ENCODE data around the gene CYB561D1.
"Not testable (repeated sequence)": the region's sequence is repeated elsewhere in the genome, so short reads cannot be mapped to it uniquely, and the experiment has no call there.

Gene CYB561D1, protein sequence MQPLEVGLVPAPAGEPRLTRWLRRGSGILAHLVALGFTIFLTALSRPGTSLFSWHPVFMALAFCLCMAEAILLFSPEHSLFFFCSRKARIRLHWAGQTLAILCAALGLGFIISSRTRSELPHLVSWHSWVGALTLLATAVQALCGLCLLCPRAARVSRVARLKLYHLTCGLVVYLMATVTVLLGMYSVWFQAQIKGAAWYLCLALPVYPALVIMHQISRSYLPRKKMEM

GRCh38 chr1:109493805-109494539 is at the start of gene CYB561D1:
Gene CYB561D1, plus strand, starts transcription at chr1:109494094. Its CDS starts 46 bp downstream, at chr1:109494140.
- DNase-seq, result peak; percentile 21

DNA sequence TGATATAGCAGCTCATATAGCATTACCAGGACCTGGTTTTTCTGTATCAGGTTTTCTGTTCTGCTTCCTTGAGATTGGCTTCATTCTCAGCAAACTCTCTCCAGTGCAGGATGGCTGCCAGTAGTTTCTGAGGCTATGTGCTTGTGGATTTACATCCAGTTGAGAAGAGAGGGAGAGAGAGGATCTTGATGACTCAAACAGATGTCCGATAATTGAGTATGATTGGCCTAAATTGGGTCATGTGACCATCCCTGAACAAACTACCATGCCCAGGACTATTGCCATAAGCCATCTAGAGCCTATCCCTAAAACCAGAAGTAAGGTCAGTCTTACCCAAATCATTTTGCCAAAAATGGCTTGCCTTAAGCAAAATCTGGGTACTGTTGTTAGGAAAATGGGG is 49.5 kb upstream of the CYB561D1 start:
- no peak for DNase-seq

DNA sequence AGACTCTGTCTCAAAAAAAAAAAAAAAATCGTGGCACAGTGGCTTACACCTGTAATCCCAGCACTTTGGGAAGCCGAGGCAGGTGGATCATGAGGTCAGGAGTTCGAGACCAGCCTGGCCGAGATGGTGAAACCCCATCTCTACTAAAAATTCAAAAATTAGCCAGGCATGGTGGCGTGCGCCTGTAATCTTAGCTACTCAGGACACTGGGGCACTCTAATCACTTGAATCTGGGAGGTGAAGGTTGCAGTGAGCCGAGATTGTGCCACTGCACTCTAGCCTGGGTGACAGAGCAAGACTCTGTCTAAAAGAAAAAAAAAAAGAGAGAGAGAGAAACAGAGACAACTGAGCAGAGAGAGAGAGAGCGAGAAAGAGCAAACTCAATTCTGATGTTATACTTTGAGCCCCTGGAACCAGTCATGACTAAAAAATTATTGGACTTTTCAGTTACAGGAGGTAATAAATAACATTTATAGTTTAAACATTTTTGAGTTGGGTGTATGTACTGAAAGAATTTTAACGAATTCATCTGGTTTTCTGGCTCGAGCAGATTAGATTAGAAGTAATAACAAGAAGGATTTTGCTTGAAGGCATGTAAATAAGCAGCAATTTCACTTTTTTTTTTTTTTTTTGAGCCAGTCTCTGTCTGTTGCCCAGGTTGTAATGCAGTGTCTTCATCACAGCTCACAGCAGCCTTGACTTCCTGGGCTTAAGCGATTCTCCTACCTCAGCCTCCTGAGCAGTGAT is 47.8 kb upstream of the CYB561D1 start:
- DNase-seq, result not testable (repeated sequence)

DNA sequence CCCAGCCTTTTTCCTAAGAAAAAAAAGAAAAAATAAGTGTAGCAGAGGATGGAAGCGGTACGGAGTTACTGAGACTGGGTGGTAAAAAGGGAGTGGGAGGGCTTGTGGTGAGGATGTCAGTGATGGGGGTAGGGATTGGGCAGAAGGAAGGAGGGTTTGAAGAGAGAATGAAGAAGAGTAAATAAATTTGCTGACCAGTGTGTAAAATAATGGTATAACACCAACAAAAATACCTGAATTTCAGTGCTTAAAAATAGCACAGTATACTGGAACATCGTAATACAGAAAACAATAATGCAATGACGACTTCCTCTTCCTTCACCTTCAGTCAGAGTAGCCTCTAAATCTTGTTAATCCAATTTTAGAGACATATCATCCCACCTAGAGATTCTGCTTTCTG is 46.4 kb upstream of the CYB561D1 start:
- no peak for DNase-seq

DNA sequence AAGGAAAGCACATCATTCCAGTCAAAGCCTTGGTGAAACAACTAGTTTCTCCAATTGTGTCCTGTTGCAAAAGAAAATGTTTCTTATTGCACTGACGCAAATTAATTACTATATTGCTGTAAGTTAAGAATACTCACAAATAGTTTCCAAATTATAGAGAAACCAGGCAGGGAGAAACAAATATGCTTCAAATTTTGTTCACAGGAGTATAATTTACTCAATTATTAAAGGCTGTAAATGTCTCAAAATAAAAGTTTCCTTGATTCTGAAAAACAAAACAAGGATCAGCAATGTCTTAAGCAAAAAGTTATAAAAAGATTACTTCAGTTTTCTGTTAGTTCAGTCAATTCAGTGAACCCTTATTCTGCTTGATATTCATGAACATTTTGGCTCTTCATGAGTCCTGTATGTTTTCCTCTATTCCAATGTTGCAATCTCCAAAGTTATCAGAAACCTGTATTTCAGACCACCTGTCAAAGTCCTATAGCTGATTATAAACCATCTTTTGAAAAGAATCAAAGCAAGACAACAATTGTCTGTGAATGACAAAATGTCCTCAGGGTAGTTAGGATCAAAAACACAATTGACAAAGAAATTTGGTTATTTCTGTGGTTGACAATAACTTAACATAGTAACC is 39.3 kb upstream of the CYB561D1 start:
- no peak for DNase-seq

- DNase-seq, result no peak
Observed at GRCh38 chr1:109457819-109458218, 36.1 kb upstream of the CYB561D1 start.

- no peak for DNase-seq
Observed at GRCh38 chr1:109466125-109466451, 27.8 kb upstream of the CYB561D1 start.

DNA sequence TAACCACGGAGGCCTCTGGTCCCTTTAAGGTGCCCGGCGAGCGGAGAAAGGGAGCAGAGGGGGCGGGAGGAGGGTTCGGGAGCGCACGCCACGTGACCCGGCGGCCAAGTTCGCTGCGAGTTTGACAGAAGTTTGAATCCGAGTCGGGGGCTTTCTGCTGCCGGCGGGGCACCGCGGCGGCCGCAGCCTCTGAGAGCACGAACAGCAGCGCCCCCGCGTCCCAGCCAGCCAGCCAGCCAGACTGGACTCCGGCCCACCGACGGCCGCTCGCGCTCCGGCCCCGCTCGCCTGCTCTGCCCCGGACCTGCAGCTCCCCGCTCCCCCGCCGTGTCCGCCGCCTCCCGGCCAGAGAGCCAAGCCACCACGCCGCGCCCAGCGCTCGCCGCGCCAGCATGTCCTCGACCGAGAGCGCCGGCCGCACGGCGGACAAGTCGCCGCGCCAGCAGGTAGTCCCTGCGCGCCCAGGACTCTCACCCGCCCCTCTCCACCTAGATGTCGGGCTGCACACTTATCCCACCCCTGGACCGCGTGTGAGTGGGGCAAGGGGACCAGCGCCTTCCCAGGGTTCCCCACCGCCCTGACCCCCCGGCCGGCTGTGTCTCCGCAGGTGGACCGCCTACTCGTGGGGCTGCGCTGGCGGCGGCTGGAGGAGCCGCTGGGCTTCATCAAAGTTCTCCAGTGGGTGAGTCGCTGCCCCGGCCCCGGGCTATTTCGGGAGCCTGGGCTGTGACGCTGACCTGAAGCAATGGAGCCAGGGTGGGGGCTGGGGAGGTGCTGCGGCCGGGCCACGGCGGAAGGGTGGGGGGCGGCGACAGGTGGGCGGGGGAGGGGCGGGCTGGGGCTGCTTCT is 27.2 kb upstream of the CYB561D1 start, which contains the start of gene SYPL2:
Gene SYPL2 (plus strand): TSS at position 95 of the 849 bp plus-strand sequence. CDS start 298 bp downstream, at position 393.
- DNase-seq, result no peak

DNA sequence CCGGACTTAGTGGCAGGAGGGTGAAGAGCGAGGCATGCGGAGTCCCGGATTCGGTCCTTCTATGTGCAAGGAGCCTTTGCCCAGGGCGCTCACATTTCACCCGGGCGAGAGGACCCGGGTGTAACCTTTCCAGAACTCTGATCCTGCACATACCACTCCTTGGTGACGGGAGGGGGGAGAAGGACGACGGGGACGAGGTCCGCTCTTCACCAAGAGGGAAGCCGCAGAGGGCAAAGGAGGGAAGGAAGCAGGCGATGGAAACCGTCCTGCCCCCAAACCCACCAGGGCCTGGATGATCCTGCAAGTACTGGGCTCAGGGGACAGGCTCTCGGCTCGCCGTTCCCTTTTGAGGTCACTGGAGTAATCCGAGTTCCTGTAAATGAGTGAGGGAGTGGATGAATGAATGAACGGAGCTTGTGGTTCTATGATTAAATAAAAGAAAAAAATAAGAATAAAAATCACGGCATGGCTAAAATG is 26.6 kb upstream of the CYB561D1 start:
- DNase-seq, result no peak

GRCh38 chr1:109468061-109468460 is 25.8 kb upstream of the CYB561D1 start:
- no peak for DNase-seq

- no peak for DNase-seq
Observed at GRCh38 chr1:109468903-109469302, 25.0 kb upstream of the CYB561D1 start.

GRCh38 chr1:109470245-109470644 is 23.6 kb upstream of the CYB561D1 start:
- no peak for DNase-seq

- no peak for DNase-seq
Observed at GRCh38 chr1:109472779-109473178, 21.1 kb upstream of the CYB561D1 start.

DNA sequence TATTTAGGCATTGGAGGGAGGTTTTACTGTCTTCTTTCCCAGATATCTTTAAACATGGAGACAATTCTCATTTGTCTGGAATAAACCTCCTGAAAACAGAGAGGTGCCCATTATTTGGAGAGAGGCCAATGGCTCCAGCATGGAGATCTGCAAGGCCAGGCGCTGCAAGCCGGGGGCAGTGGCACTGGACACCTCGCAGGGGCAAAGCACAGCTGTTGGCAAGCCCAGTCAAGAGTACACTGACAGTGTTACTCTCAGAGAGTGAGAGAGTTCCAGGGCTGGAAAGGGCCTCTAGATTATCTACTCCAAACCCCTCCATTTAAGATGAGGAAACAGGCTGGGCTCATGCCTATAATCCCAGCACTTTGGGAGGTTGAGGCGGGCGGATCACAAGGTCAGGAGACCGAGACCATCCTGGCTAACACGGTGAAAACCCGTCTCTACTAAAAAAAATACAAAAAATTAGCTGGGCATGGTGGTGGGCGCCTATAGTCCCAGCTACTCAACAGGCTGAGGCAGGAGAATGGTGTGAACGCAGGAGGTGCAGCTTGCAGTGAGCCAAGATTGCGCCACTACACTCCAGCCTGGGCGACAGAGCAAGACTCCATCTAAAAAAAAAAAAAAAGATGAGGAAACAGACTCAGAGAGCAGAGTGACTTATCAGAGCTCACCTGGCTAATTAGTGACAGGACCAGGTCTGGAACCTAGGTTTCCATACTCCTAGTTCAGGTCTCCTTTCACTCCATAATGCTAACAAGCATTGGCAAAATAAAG is 20.4 kb upstream of the CYB561D1 start:
- DNase-seq, result not testable (repeated sequence)

DNA sequence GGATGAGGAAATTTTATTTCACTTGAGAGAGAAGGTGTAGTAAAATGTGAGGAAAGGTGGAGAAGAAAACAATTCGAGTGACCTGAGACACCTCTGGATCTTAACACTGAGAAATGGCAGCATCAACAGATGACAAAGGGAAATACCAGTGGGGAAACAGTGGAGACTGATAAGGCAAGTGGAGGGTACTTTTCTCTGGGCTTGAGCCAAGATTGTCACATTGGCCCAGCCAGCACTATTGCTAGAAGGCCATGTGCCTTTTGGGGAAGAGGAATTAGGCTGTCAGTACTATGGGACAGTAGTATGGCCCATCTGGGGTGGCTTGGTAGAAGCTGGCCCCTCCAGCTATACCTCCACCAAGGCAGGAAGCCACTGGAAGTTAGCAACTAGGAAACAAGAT is 19.2 kb upstream of the CYB561D1 start:
- DNase-seq, result no peak

DNA sequence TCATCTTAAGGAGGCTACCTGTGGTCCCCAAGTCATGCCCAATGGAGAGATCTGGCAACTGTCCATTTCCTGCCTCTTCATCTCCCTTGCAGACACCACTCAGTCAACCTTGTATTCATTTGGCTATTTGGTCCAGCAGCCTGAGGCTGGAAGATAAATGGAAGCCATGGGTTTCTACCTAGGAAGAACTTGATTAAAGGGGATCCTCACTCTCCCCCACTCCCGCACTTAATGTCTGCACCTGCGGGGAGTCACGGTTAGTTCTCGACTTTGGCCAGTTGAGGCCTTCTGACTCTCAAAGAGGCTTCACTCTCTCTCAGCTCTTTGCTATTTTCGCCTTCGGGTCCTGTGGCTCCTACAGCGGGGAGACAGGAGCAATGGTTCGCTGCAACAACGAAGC is 18.6 kb upstream of the CYB561D1 start:
- DNase-seq, result no peak

GRCh38 chr1:109476825-109477224 is 17.1 kb upstream of the CYB561D1 start:
- DNase-seq, result no peak

GRCh38 chr1:109477821-109478220 is 16.1 kb upstream of the CYB561D1 start:
- DNase-seq, result no peak

DNA sequence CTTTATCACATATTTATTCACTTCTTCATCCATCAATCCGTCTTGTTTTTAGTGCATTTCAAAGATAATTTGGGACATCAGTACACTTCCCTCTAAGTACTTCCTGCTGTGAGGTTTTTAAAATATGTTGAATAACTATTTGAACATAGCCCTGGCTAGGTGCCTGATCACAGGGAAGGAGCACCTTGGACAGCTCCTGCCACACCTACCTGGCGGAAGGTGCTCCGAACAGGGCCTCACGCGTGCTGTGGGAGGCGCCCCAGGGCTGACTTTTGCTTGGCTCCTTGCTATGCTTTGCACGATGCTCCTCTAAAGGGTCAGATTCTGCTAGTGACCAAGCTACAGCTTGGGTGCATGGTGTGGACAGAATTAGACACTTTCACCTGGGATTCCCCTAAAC is 15.1 kb upstream of the CYB561D1 start:
- DNase-seq, result no peak

GRCh38 chr1:109479311-109479710 is 14.6 kb upstream of the CYB561D1 start:
- DNase-seq, result no peak

DNA sequence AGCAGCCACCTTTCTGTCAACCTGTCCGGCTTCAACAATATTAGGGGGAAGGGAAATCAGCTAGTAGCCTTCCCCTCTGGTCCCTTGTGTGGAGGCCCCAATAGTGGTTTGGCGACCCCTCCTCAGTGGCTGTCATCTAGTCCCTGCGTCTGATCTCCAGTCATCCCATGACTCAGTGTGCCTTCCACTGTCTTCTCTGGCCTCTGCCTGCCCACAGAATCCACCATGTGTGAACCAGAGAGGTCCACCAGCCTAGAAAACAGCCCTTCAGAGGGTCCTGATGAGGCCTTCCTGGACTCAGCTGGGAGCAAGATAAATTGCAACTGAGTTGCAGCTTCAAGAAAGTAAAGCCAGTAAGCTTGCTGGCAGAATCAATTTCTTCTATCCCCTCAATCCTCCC is 14.0 kb upstream of the CYB561D1 start:
- DNase-seq, result no peak

DNA sequence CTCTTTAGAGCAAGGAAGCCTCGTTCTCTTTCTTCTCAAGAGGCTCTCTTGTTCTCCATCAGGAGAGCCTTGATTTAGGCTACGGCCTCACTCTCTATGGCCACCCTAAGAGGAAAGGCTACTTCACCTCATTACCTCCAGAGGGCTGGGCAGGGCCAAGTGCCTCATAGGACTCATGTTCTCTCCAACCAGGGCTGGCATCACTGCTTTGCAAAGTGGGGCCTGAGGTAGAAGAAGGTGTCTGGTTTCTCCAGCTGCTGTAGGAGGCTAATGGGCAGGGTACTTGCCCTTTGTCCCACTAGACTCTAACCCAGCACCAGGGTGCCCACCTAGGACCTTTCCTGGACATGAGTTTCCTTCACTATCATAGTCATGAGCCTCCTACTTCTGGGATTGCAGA is 12.2 kb upstream of the CYB561D1 start:
- no peak for DNase-seq

Measured in NCI-H2029 treated with DMSO at 0.1 percent for 48 hours (cell line).